HG03097 (cell line): ENCODE data around the gene CLIC5.
A peak's percentile ranks its signal among the peaks of the same experiment; 100 is the strongest.

Experiments
- ATAC-seq: cut with Tn5 transposase; IDR thresholded peaks from one replicate; pipeline ENCODE4 v1.9.1; 2021; ENCODE audit not compliant: unreplicated experiment, low FRiP score

The CLIC5 gene

GRCh38 chr6:46036911-46037310 lies 21.3 kb upstream of the CLIC5 start:
- ATAC-seq: no peak

DNA sequence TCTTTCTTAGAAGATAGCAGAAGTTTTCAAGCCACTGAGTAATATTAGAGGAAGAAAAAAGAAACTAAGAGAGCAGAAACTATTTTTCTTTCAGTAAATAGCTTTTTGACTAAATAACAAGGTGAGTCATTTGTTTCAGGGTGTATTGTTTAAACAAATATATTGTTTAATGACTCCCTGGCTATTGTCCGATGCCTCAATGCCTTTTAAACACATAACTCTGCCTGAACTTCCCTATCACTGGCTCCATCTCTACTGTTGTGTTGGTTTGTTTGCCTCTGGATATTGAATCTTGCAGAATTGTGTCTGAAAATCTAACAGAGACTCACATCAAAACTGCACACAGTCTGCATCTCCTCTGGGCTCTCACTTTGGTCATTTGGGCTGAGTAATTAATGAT lies 19.6 kb upstream of the CLIC5 start:
- no peak for ATAC-seq

DNA sequence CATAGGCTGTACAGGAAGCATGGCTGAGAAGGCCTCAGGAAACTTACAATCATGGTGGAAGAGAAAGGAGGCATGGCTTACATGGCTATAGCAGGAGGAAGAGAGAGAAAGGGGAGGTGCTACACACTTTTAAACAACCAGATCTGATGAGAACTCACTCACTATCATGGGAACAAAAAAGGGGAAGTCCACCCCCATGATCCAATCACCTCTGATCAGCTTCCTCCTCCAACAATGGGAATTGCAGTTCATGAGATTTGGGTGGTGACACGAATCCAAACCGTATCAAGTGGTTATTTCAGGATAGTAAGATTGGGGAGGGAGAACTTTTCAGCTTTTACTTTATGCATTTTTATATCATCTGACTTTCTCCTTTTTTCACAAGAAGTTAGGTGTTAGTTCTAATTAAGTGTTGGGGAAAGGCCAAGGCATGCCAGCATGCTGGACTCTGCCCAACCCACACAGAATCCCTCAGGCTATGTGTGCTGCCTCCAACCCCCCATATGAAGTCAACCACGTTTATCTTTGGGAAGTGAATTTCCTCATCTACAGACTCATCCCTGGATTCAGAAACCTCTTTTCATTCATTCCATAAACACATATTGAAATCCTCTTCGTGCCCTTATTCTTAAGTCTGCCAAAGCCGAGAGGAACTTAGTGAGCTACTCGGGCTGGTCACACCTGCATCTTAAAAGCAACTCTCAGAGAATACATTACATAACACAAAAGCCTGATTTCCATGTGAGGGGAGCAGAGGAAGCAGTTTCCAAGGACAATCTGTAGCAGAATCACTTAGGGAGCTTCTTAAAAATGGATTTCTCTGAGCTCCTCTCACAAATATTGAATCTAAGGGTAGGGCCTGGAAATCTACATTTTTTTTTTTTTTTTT lies 16.7 kb upstream of the CLIC5 start:
- no peak for ATAC-seq

- ATAC-seq: no peak
Measured at GRCh38 chr6:46029602-46030001, 13.9 kb upstream of the CLIC5 start.

DNA sequence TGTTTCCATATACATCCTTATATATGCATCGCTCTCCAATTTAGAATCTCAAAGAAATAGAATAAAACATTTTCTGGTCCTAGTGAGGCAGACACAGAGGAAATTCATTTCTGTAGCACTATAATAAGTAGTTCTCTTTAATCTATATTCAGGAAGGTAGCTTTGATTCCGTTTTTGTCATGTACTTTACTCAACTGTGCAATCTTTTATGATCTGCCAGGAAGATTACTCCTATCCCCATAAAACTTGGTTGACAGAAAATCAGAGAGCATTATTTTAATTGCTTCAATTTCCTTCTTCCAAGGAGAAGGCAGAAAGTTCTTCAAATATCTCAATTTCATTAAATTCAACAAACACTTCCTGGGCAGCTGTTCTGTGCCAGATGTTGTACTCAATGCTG lies 10.6 kb upstream of the CLIC5 start:
- no peak for ATAC-seq

DNA sequence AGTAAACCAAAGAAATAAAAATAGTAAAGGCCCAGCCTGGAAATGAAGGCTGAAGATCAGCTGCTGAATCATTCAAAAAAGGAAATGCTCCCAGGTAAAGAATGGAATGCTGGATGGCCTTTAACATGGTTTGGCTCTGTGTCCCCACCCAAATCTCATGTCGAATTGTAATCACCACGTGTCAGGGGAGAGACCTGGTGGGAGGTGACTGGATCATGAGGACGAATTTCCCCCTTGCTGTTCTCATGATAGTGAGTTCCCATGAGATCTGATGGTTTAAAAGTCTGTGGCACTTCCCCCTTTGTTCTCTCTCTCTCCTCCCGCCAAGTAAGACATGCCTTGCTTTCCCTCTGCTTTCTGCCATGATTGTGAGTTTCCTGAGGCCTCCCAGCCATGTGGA lies 9.9 kb upstream of the CLIC5 start:
- ATAC-seq: no peak

- ATAC-seq: no peak
Measured at GRCh38 chr6:46024124-46024769, 8.6 kb upstream of the CLIC5 start.

DNA sequence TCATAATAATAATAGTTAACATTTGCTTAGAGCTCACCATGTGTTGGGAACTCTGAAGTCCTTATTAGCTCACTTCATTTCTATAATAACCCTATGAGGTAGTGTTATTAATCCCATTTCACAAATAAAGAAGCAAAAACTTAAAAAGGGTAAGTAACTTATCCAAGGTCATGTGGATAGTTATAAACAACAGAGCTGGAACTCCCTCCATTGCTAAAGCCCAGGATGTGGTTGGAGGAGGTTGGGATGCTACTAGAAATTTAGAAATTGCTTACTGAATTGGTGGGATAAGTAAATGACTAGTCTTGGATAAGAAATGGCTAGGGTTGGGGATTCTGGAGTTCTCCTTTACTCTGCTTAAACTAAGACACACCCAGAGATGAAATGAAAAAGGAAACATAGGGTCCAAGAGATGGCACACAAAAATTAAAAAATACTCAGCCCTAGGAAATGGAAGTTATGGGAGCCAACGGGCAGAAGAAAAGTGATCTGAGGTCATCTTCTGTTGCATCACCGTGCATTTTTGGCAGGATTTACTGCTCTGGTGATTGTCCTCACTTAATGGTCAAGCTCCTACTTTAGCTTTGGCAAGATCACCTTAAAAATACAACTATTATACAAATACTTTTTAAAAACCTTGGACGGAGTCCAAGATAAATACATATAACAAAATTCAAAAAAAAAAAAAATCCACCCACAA lies 7.7 kb upstream of the CLIC5 start:
- ATAC-seq: no peak

- ATAC-seq: no peak
Measured at GRCh38 chr6:46022106-46022948, 6.7 kb upstream of the CLIC5 start.

GRCh38 chr6:46017726-46018125 lies 2.1 kb upstream of the CLIC5 start:
- ATAC-seq: no peak

- no peak for ATAC-seq
Measured at GRCh38 chr6:46016063-46016608, 476 bp upstream of the CLIC5 start.

GRCh38 chr6:46014511-46015118 lies 1.0 kb downstream of the CLIC5 start:
- ATAC-seq: no peak

- no peak for ATAC-seq
Measured at GRCh38 chr6:46014046-46014445, 1.6 kb downstream of the CLIC5 start.

DNA sequence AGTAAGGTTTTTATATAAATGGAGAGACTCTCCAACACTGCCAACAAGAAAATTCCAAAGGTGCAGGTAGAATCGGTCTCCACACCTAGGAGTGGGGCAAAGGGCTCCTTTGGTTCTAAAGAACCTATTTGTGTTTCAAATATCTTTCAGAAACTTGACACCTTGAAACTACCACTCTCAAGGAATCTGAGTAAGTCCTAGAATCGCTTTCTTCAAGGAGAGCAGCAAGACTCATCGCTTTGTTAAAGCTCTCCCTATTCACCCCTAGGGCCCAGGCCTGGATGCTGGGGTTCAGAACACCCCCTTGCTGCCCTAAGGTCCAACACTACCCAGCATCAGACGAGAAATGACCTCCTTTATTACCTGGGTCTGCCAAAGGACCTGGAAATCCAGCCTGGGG lies 2.0 kb downstream of the CLIC5 start:
- ATAC-seq: no peak

DNA sequence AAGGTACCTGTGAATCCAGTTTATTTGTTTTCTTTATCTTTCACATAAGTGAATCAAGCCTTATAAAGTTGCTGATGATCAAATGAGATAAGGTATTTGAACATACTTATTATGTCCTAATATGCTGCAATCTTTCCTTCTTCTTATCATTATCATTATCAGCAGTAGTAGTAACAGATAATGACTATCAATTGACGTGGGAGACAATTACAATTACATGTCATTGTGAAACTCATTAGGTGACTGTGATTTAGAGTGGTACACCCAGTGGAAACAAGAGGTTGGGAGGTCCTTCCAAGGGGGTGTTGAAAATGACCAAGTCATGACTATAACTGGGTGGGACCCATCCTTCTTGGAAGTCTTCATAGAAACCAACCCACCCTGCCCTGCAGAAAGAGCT lies 2.8 kb downstream of the CLIC5 start:
- ATAC-seq: no peak

DNA sequence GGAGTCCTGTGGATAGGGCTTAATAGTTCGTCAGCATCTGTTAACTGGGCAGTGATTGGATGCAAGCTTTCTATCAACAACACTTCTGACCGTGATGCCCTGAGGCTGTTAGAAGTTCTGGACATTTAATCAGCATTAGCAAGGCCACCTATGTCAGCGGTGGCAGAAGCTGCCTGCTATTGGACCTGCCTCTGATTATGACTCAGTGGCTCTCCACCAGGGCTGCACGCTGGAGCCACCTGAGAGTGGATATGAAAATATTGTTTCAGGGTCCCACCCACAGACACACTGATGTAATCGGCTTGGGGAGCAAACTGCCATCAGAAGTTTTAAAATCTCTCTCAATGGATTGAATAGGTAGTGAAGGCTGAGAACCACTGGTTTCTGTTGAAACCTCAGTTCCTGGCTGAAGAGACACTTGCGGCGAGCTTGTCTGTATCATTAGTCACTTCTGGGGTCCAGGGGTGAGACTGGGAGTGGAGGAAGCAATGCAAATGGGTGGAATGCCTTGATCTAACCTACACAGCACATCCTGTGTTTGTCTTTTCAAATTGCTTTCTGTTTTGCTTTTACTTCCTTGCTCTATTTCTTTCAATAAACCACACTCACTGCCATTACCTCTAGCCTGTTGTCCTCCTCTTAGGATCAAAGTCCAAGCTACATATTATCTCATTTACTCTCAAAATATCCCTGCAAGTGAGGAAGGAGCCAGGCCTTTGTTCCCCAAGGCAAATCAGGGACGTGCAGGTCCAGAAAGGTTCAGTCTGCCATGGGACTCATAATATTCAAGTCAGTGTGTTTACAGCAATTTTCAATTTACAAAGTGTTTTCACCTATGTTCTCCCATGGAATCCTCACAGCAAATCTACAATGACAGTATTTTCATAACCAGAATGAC lies 4.2 kb downstream of the CLIC5 start:
- peak; percentile 98 for ATAC-seq

- no peak for ATAC-seq
Measured at GRCh38 chr6:46010771-46011170, 4.9 kb downstream of the CLIC5 start.

GRCh38 chr6:46010270-46010669 lies 5.4 kb downstream of the CLIC5 start:
- ATAC-seq: no peak

DNA sequence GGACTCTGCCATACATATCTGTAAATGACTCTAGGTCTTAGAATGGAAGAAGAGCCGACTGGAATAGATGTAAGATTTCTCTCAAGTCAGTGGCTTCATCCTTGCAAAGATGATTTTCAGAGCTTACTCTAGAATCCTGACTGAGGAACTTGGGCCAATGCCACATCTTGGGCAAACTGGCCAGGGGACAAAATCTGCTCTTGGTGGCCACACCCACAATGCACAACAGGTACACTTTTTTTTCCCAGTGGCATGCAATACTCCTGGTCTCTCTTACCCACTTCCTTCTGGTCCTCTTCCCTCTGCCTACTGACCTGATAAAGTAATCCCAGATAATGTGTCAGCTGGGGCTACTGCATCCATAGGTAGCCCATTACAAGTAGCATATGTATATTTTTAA lies 13.4 kb downstream of the CLIC5 start:
- no peak for ATAC-seq
